IPS-NIHi7 (cell line): ENCODE measurements around the gene KLHL13.
"Not testable (repeated sequence)": the region's sequence is repeated elsewhere in the genome, so short reads cannot be mapped to it uniquely, and the experiment has no call there.

Experiments
- DNase-seq: peaks from one replicate; pipeline ENCODE4 v3.0.0; 2012; ENCODE audit warnings: mixed read lengths; ENCODE audit errors: extremely low spot score

KLHL13 gene

GRCh38 chrX:117990438-117990837 lies 126.2 kb downstream of the KLHL13 start:
- no peak for DNase-seq

GRCh38 chrX:117989512-117989911 lies 127.1 kb downstream of the KLHL13 start:
- no peak for DNase-seq

GRCh38 chrX:117987373-117987772 lies 129.2 kb downstream of the KLHL13 start:
- no peak for DNase-seq

GRCh38 chrX:117985241-117985640 lies 131.4 kb downstream of the KLHL13 start:
- DNase-seq, result peak; percentile 43

- DNase-seq, result no peak
Observed at GRCh38 chrX:117982694-117983392, 133.8 kb downstream of the KLHL13 start.

- DNase-seq, result no peak
Observed at GRCh38 chrX:117978402-117978801, 138.2 kb downstream of the KLHL13 start.

- DNase-seq, result no peak
Observed at GRCh38 chrX:117977526-117977925, 139.1 kb downstream of the KLHL13 start.

GRCh38 chrX:117973110-117973807 lies 143.4 kb downstream of the KLHL13 start:
- DNase-seq, result no peak

GRCh38 chrX:117972711-117973109 lies 143.9 kb downstream of the KLHL13 start:
- DNase-seq, result peak; percentile 33

- DNase-seq, result no peak
Observed at GRCh38 chrX:117969782-117970181, 146.8 kb downstream of the KLHL13 start.

GRCh38 chrX:117969328-117969727 lies 147.3 kb downstream of the KLHL13 start:
- DNase-seq, result no peak

- DNase-seq, result no peak
Observed at GRCh38 chrX:117959045-117959444, 157.6 kb downstream of the KLHL13 start.

- no peak for DNase-seq
Observed at GRCh38 chrX:117957128-117957527, 159.5 kb downstream of the KLHL13 start.

GRCh38 chrX:117939296-117939695 lies 177.3 kb downstream of the KLHL13 start:
- DNase-seq, result not testable (repeated sequence)

- DNase-seq, result no peak
Observed at GRCh38 chrX:117936118-117936517, 180.5 kb downstream of the KLHL13 start.

- DNase-seq, result not testable (repeated sequence)
Observed at GRCh38 chrX:117930116-117930515, 186.5 kb downstream of the KLHL13 start.

GRCh38 chrX:117919755-117920154 lies 196.9 kb downstream of the KLHL13 start:
- DNase-seq, result no peak

- DNase-seq, result no peak
Observed at GRCh38 chrX:117910216-117910615, 206.4 kb downstream of the KLHL13 start.

- DNase-seq, result no peak
Observed at GRCh38 chrX:117898226-117898625, 218.4 kb downstream of the KLHL13 start.

GRCh38 chrX:117895418-117895817 lies 221.2 kb downstream of the KLHL13 start:
- no peak for DNase-seq

- no peak for DNase-seq
Observed at GRCh38 chrX:117892469-117892868, 224.1 kb downstream of the KLHL13 start.

- no peak for DNase-seq
Observed at GRCh38 chrX:117871796-117872195, 244.8 kb downstream of the KLHL13 start.

- DNase-seq, result no peak
Observed at GRCh38 chrX:117860517-117860916, 256.1 kb downstream of the KLHL13 start.
